ENCODE results near the gene ITPR3. TPM values are rescaled to one million over a fixed set of nuclear protein-coding genes. Genes with fewer than 3 reads are reported as not detected.

ITPR3 gene
- polyA plus RNA-seq, 1 of the 3 experiments (the other 2 are of a cell fraction), result 8.1 TPM

GRCh38 chr6:33689148-33689494 lies 68.0 kb downstream of the ITPR3 start:
- WGBS (ENCODE audit: low lambda C conversion rate), result 88% methylated on average over 9 of the region's 12 CpGs
- Histone ChIP-seq H3K4me1 (ENCODE audit: control insufficient read depth in 1 of 2, insufficient read depth in 2 of 2, low read depth in 1 of 2, low read length in 1 of 2) (peaks cover 0 to 3% of the 10 kb centered on the region in 2 experiments; a peak in 1 of 4 replicates), H3K4me3 (ENCODE audit: low read depth in 2 of 2, low read length in 1 of 2) (no peak overlapping the region), H3K36me3 (replicated peaks in 1 of 2; ENCODE audit: control insufficient read depth in 1 of 2, insufficient read depth in 2 of 2, low read length in 1 of 2) (no peaks in the 10 kb centered on the region), H3K9ac (no peak overlapping the region), H3K79me2 (ENCODE audit: insufficient read depth) (no peaks in the 10 kb centered on the region), H2AFZ (ENCODE audit: low read depth) (no peak overlapping the region), H3K27ac (ENCODE audit: low read depth in 2 of 2, low read length in 1 of 2) (no peak overlapping the region), H4K20me1 (ENCODE audit: insufficient read depth) (no peaks in the 10 kb centered on the region), H3K4me2 (no peak overlapping the region), H3K9me3 (no peaks in the 10 kb centered on the region), H3F3A (replicated peaks; ENCODE audit: insufficient read depth) (no peaks in the 10 kb centered on the region), H3K9me2 (no peaks in the 10 kb centered on the region), H3K27me3 (ENCODE audit: insufficient read depth) (no peaks in the 10 kb centered on the region)
- CTCF ChIA-PET, result interaction anchor here (1.6 to 2.7 kb wide), 3 partner anchors 11 to 57 kb away, joined by 4 to 14 read pairs (median 7); no protein-coding TSS in a partner anchor
- TF ChIP-seq REST (IDR thresholded peaks at IDR 0.05; ENCODE audit: low read depth, low read length), result no peak
- no peak for TF ChIP-seq MEF2A (IDR thresholded peaks at IDR 0.05; ENCODE audit: borderline replicate concordance, low read depth)
- no peak for TF ChIP-seq NRF1 (IDR thresholded peaks at IDR 0.05; ENCODE audit: low read depth, low read length)
- no peak for TF ChIP-seq TAF1 (IDR thresholded peaks at IDR 0.05; ENCODE audit: borderline replicate concordance, low read depth, low read length)
- TF ChIP-seq RAD21 (IDR thresholded peaks at IDR 0.05; ENCODE audit: low read length), result no peak
- TF ChIP-seq YY1 (IDR thresholded peaks at IDR 0.05; ENCODE audit: low read depth), result no peak
- no peak for TF ChIP-seq USF2 (IDR thresholded peaks at IDR 0.05; ENCODE audit: borderline replicate concordance, low read depth, low read length)
- no peak for TF ChIP-seq ELF1 (IDR thresholded peaks at IDR 0.05)
- no peak for TF ChIP-seq RCOR1 (IDR thresholded peaks at IDR 0.05; ENCODE audit: low read length)
- no peak for TF ChIP-seq EZH2phosphoT487 (IDR thresholded peaks at IDR 0.05; ENCODE audit: borderline replicate concordance, low read depth)
- POLR2A ChIA-PET, result no interaction called here
- DNase-seq, result no peak

- no peaks in the 10 kb centered on the region for H3F3A ChIP-seq (replicated peaks; ENCODE audit: insufficient read depth)
- H3K4me1 ChIP-seq (ENCODE audit: control insufficient read depth in 1 of 2, insufficient read depth in 2 of 2, low read depth in 1 of 2, low read length in 1 of 2), result peaks cover 7 to 11% of the 10 kb centered on the region in 2 experiments; a peak in 3 of 4 replicates
- no peaks in the 10 kb centered on the region for H3K36me3 ChIP-seq (replicated peaks in 1 of 2; ENCODE audit: control insufficient read depth in 1 of 2, insufficient read depth in 2 of 2, low read length in 1 of 2)
- no peak overlapping the region for H3K9ac ChIP-seq
- no peak overlapping the region; a peak in 1 of 4 replicates for H3K27ac ChIP-seq (ENCODE audit: low read depth in 2 of 2, low read length in 1 of 2)
- no peak overlapping the region for H2AFZ ChIP-seq (ENCODE audit: low read depth)
- no peak overlapping the region for H3K4me3 ChIP-seq (ENCODE audit: low read depth in 2 of 2, low read length in 1 of 2)
- H3K9me2 ChIP-seq, result no peaks in the 10 kb centered on the region
- no peak overlapping the region for H3K4me2 ChIP-seq
- no peaks in the 10 kb centered on the region for H3K9me3 ChIP-seq
- DNase-seq, result no peak
- no peaks in the 10 kb centered on the region for H3K79me2 ChIP-seq (ENCODE audit: insufficient read depth)
- 93% methylated on average over 2 of the region's 10 CpGs for WGBS (ENCODE audit: low lambda C conversion rate)
- no peaks in the 10 kb centered on the region for H4K20me1 ChIP-seq (ENCODE audit: insufficient read depth)
- CTCF ChIA-PET, result interaction anchor here (1.1 to 2.7 kb wide), 4 partner anchors 11 to 105 kb away, joined by 3 to 14 read pairs (median 6); no protein-coding TSS in a partner anchor
- no peaks in the 10 kb centered on the region for H3K27me3 ChIP-seq (ENCODE audit: insufficient read depth)
- TF ChIP-seq RXRA (IDR thresholded peaks at IDR 0.05; ENCODE audit: borderline replicate concordance, low read depth) (no peak), USF1 (IDR thresholded peaks at IDR 0.05; ENCODE audit: borderline replicate concordance, low read depth) (no peak), MEF2A (IDR thresholded peaks at IDR 0.05; ENCODE audit: borderline replicate concordance, low read depth) (no peak), EP300 (IDR thresholded peaks at IDR 0.05; ENCODE audit: borderline replicate concordance in 1 of 2, low read depth in 1 of 2, low read length in 1 of 2) (no peak), USF2 (IDR thresholded peaks at IDR 0.05; ENCODE audit: borderline replicate concordance, low read depth, low read length) (no peak), MAX (IDR thresholded peaks at IDR 0.05; ENCODE audit: low read depth) (no peak)
- POLR2A ChIA-PET, result no interaction called here
These were observed 68.8 kb downstream of the ITPR3 start for GRCh38 chr6:33689879-33690278.
